Measurements from ENCODE around the gene BAZ1A. TPM values are rescaled to one million over a fixed set of nuclear protein-coding genes. Genes with fewer than 3 reads are reported as not detected.

Gene BAZ1A
- total and polyA plus RNA-seq, 2 of the 8 experiments (the other 6 are each of a cell fraction or from before 2014, with no cell fraction given) = 8.0 to 23.1 TPM

- TF ChIP-seq CHD7 (IDR thresholded peaks at IDR 0.05; ENCODE audit: insufficient replicate concordance, low read length) (no peak), MAFK (IDR thresholded peaks at IDR 0.05; ENCODE audit: low read depth, low read length) (no peak), CBX5 (IDR thresholded peaks at IDR 0.05; ENCODE audit: low read depth, low read length) (no peak), YY1 (IDR thresholded peaks at IDR 0.05; ENCODE audit: low read depth, low read length) (no peak), PHF8 (conservative IDR thresholded peaks at IDR 0.05; ENCODE audit: low read depth, low read length) (no peak), JUN (IDR thresholded peaks at IDR 0.05; ENCODE audit: low read depth, low read length) (no peak)
Observed at GRCh38 chr14:34775342-34775741, 99.8 kb downstream of the BAZ1A start (continued).
